Measurements from ENCODE around the gene CSNK1G2.

Gene CSNK1G2

GRCh38 chr19:1929021-1929742 lies 11.8 kb upstream of the CSNK1G2 start:
- H2BK5ac ChIP-seq (ENCODE audit: low read depth, low read length, poor library complexity) = no peak overlapping the region
- no peaks in the 10 kb centered on the region for H3K79me2 ChIP-seq (ENCODE audit: control insufficient read depth, insufficient read depth, low read length, poor library complexity)
- no peak overlapping the region for H3K9ac ChIP-seq (ENCODE audit: low read length)
- H3K27me3 ChIP-seq (ENCODE audit: insufficient read depth, low read length) = no peaks in the 10 kb centered on the region
- H2BK12ac ChIP-seq (ENCODE audit: low read length) = no peak overlapping the region
- H3K9me3 ChIP-seq (ENCODE audit: insufficient read depth, low read depth, low read length) = peaks cover 6% of the 10 kb centered on the region
- peak overlapping the region; percentile 40 for H3K4me2 ChIP-seq (ENCODE audit: low read length)
- no peak overlapping the region for H3K23ac ChIP-seq (ENCODE audit: low read length)
- no CpG with 5 or more reads among the region's 42 CpGs for WGBS (ENCODE audit: extremely low coverage, insufficient coverage, insufficient read length)
- H2AFZ ChIP-seq (ENCODE audit: insufficient read depth, low read length, poor library complexity) = no peak overlapping the region
- peak; percentile 73 to 91 for DNase-seq
- peak overlapping the region; percentile 47 for H3K4me3 ChIP-seq (ENCODE audit: low read depth, low read length)
- no peak overlapping the region for H4K8ac ChIP-seq (ENCODE audit: low read depth, low read length)
- H4K12ac ChIP-seq (ENCODE audit: low read depth, low read length) = no peak overlapping the region
- H3K79me1 ChIP-seq (ENCODE audit: low read length) = no peaks in the 10 kb centered on the region
- H3K36me3 ChIP-seq (ENCODE audit: control insufficient read depth in 1 of 2, insufficient read depth in 2 of 2, low read length in 2 of 2) = peaks cover 12 to 14% of the 10 kb centered on the region in 2 experiments
- H3K4me1 ChIP-seq (ENCODE audit: control insufficient read depth in 1 of 2, insufficient read depth in 2 of 2, low read length in 2 of 2) = peaks cover 4 to 5% of the 10 kb centered on the region in 2 experiments
- no peak overlapping the region for H3K27ac ChIP-seq (ENCODE audit: low read depth, low read length)
- no peak overlapping the region for H2AK5ac ChIP-seq (ENCODE audit: low read length)
- H3K4ac ChIP-seq (ENCODE audit: low read depth, low read length) = no peak overlapping the region
- no peak overlapping the region for H4K91ac ChIP-seq (ENCODE audit: low read depth, low read length)
- H3K18ac ChIP-seq (ENCODE audit: low read length) = no peak overlapping the region
- no peak overlapping the region for H2BK120ac ChIP-seq (ENCODE audit: insufficient read depth, low read length, poor library complexity)
- H3K14ac ChIP-seq (ENCODE audit: low read length) = no peak overlapping the region

GRCh38 chr19:1931445-1931844 lies 9.5 kb upstream of the CSNK1G2 start:
- Histone ChIP-seq H3K4me3 (ENCODE audit: low read depth, low read length) (no peak overlapping the region), H4K12ac (ENCODE audit: low read depth, low read length) (no peak overlapping the region), H2BK5ac (ENCODE audit: low read depth, low read length, poor library complexity) (no peak overlapping the region), H3K4me1 (ENCODE audit: control insufficient read depth in 1 of 2, insufficient read depth in 2 of 2, low read length in 2 of 2) (peaks cover 7 to 10% of the 10 kb centered on the region in 2 experiments), H3K27ac (ENCODE audit: low read depth, low read length) (no peak overlapping the region), H3K36me3 (ENCODE audit: control insufficient read depth in 1 of 2, insufficient read depth in 2 of 2, low read length in 2 of 2) (no peaks in the 10 kb centered on the region), H3K18ac (ENCODE audit: low read length) (no peak overlapping the region), H2BK120ac (ENCODE audit: insufficient read depth, low read length, poor library complexity) (no peak overlapping the region), H3K4me2 (ENCODE audit: low read length) (no peak overlapping the region), H3K79me2 (ENCODE audit: control insufficient read depth, insufficient read depth, low read length, poor library complexity) (no peaks in the 10 kb centered on the region), H2AFZ (ENCODE audit: insufficient read depth, low read length, poor library complexity) (no peak overlapping the region), H3K27me3 (ENCODE audit: insufficient read depth, low read length) (no peaks in the 10 kb centered on the region), H3K79me1 (ENCODE audit: low read length) (no peaks in the 10 kb centered on the region), H3K4ac (ENCODE audit: low read depth, low read length) (no peak overlapping the region), H3K9me3 (ENCODE audit: insufficient read depth, low read depth, low read length) (peaks cover 7% of the 10 kb centered on the region), H4K91ac (ENCODE audit: low read depth, low read length) (no peak overlapping the region), H3K23ac (ENCODE audit: low read length) (no peak overlapping the region), H2BK12ac (ENCODE audit: low read length) (no peak overlapping the region), H4K8ac (ENCODE audit: low read depth, low read length) (no peak overlapping the region), H3K14ac (ENCODE audit: low read length) (no peak overlapping the region), H3K9ac (ENCODE audit: low read length) (no peak overlapping the region), H2AK5ac (ENCODE audit: low read length) (no peak overlapping the region)
- no peak for DNase-seq
- no CpG with 5 or more reads among the region's 1 CpG for WGBS (ENCODE audit: extremely low coverage, insufficient coverage, insufficient read length)

DNA sequence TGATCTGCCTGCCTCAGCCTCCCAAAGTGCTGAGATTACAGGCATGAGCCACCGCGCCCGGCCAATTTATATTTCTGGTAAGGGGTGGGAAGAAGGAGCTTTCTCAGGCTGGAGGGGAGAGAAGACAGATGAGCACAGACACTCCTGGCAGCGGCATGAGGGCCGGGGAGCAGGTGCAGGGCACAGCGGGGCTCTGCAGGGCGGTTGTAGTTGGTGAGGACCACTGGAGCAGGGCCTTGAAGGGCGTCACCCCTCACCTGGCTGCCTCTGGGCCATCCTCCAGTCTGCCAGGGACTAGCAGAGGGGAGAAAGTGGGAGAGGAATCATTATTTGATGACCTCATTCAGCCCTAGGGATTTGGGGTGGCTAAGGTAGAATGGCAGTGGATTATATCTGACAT lies 8.6 kb upstream of the CSNK1G2 start:
- Histone ChIP-seq H3K36me3 (ENCODE audit: control insufficient read depth in 1 of 2, insufficient read depth in 2 of 2, low read length in 2 of 2) (no peaks in the 10 kb centered on the region), H2BK120ac (ENCODE audit: insufficient read depth, low read length, poor library complexity) (no peak overlapping the region), H3K18ac (ENCODE audit: low read length) (no peak overlapping the region), H3K9ac (ENCODE audit: low read length) (no peak overlapping the region), H3K27me3 (ENCODE audit: insufficient read depth, low read length) (no peaks in the 10 kb centered on the region), H3K4me2 (ENCODE audit: low read length) (no peak overlapping the region), H2AK5ac (ENCODE audit: low read length) (no peak overlapping the region), H3K4me3 (ENCODE audit: low read depth, low read length) (no peak overlapping the region), H3K79me2 (ENCODE audit: control insufficient read depth, insufficient read depth, low read length, poor library complexity) (no peaks in the 10 kb centered on the region), H4K12ac (ENCODE audit: low read depth, low read length) (no peak overlapping the region), H4K8ac (ENCODE audit: low read depth, low read length) (no peak overlapping the region), H2BK12ac (ENCODE audit: low read length) (no peak overlapping the region), H3K79me1 (ENCODE audit: low read length) (no peaks in the 10 kb centered on the region), H3K9me3 (ENCODE audit: insufficient read depth, low read depth, low read length) (peaks cover 7% of the 10 kb centered on the region), H4K91ac (ENCODE audit: low read depth, low read length) (no peak overlapping the region), H3K23ac (ENCODE audit: low read length) (no peak overlapping the region), H3K4ac (ENCODE audit: low read depth, low read length) (no peak overlapping the region), H3K27ac (ENCODE audit: low read depth, low read length) (no peak overlapping the region), H3K4me1 (ENCODE audit: control insufficient read depth in 1 of 2, insufficient read depth in 2 of 2, low read length in 2 of 2) (peaks cover 7 to 10% of the 10 kb centered on the region in 2 experiments), H3K14ac (ENCODE audit: low read length) (no peak overlapping the region), H2AFZ (ENCODE audit: insufficient read depth, low read length, poor library complexity) (no peak overlapping the region), H2BK5ac (ENCODE audit: low read depth, low read length, poor library complexity) (no peak overlapping the region)
- no CpG with 5 or more reads among the region's 8 CpGs for whole genome bisulfite sequencing (ENCODE audit: extremely low coverage, insufficient coverage, insufficient read length)
- no peak for DNase-seq

GRCh38 chr19:1933244-1933643 lies 7.7 kb upstream of the CSNK1G2 start:
- Histone ChIP-seq H3K14ac (ENCODE audit: low read length) (no peak overlapping the region), H2BK5ac (ENCODE audit: low read depth, low read length, poor library complexity) (no peak overlapping the region), H3K79me2 (ENCODE audit: control insufficient read depth, insufficient read depth, low read length, poor library complexity) (no peaks in the 10 kb centered on the region), H3K36me3 (ENCODE audit: control insufficient read depth in 1 of 2, insufficient read depth in 2 of 2, low read length in 2 of 2) (no peaks in the 10 kb centered on the region), H4K91ac (ENCODE audit: low read depth, low read length) (no peak overlapping the region), H2BK12ac (ENCODE audit: low read length) (no peak overlapping the region), H2AFZ (ENCODE audit: insufficient read depth, low read length, poor library complexity) (no peak overlapping the region), H2BK120ac (ENCODE audit: insufficient read depth, low read length, poor library complexity) (no peak overlapping the region), H3K4me3 (ENCODE audit: low read depth, low read length) (no peak overlapping the region), H3K23ac (ENCODE audit: low read length) (no peak overlapping the region), H3K4me2 (ENCODE audit: low read length) (no peak overlapping the region), H3K9me3 (ENCODE audit: insufficient read depth, low read depth, low read length) (peaks cover 7% of the 10 kb centered on the region), H3K79me1 (ENCODE audit: low read length) (no peaks in the 10 kb centered on the region), H4K12ac (ENCODE audit: low read depth, low read length) (no peak overlapping the region), H2AK5ac (ENCODE audit: low read length) (no peak overlapping the region), H3K18ac (ENCODE audit: low read length) (no peak overlapping the region), H4K8ac (ENCODE audit: low read depth, low read length) (no peak overlapping the region), H3K4ac (ENCODE audit: low read depth, low read length) (no peak overlapping the region), H3K9ac (ENCODE audit: low read length) (no peak overlapping the region), H3K27ac (ENCODE audit: low read depth, low read length) (no peak overlapping the region), H3K4me1 (ENCODE audit: control insufficient read depth in 1 of 2, insufficient read depth in 2 of 2, low read length in 2 of 2) (peaks cover 7 to 10% of the 10 kb centered on the region in 2 experiments), H3K27me3 (ENCODE audit: insufficient read depth, low read length) (no peaks in the 10 kb centered on the region)
- WGBS (ENCODE audit: extremely low coverage, insufficient coverage, insufficient read length) = no CpG with 5 or more reads among the region's 7 CpGs
- no peak for DNase-seq
